ENCODE measurements around the gene IER3.
"Not testable (repeated sequence)": the region's sequence is repeated elsewhere in the genome, so short reads cannot be mapped to it uniquely, and the experiment has no call there.

Gene IER3

GRCh38 chr6:30726506-30727413 lies 17.6 kb downstream of the IER3 start:
- in situ Hi-C loops (cut with HindIII; ENCODE audit: low sequenced_read_pairs) = loop anchor here (25.0 kb wide), 1 partner anchor 161 kb away; the partner anchor contains the start of gene DDR1

GRCh38 chr6:30725713-30726505 lies 18.4 kb downstream of the IER3 start:
- in situ Hi-C loops (cut with HindIII; ENCODE audit: low sequenced_read_pairs) = loop anchor here (25.0 kb wide), 1 partner anchor 161 kb away; the partner anchor contains the start of gene DDR1

GRCh38 chr6:30724906-30725667 lies 19.3 kb downstream of the IER3 start:
- in situ Hi-C loops (cut with HindIII; ENCODE audit: low sequenced_read_pairs) = loop anchor here (25.0 kb wide), 1 partner anchor 162 kb away; the partner anchor contains the start of gene DDR1

- in situ Hi-C loops (cut with HindIII; ENCODE audit: low sequenced_read_pairs) = not testable (repeated sequence)
These were observed 20.3 kb downstream of the IER3 start for GRCh38 chr6:30723843-30724741.

- in situ Hi-C loops (cut with HindIII; ENCODE audit: low sequenced_read_pairs) = not testable (repeated sequence)
These were observed 21.0 kb downstream of the IER3 start for GRCh38 chr6:30723159-30723842.

- in situ Hi-C loops (cut with HindIII; ENCODE audit: low sequenced_read_pairs) = no loop called here
These were observed 21.9 kb downstream of the IER3 start for GRCh38 chr6:30722280-30723112.

GRCh38 chr6:30722025-30722279 lies 22.4 kb downstream of the IER3 start:
- in situ Hi-C loops (cut with HindIII; ENCODE audit: low sequenced_read_pairs) = not testable (repeated sequence)

- in situ Hi-C loops (cut with HindIII; ENCODE audit: low sequenced_read_pairs) = no loop called here
These were observed 22.9 kb downstream of the IER3 start for GRCh38 chr6:30721198-30722024.

GRCh38 chr6:30720738-30721197 lies 23.6 kb downstream of the IER3 start:
- in situ Hi-C loops (cut with HindIII; ENCODE audit: low sequenced_read_pairs) = no loop called here

GRCh38 chr6:30719791-30720737 lies 24.3 kb downstream of the IER3 start, which contains the start of gene TUBB:
TSS of gene TUBB (plus strand) at chr6:30720352. CDS start at chr6:30720507, 155 bp downstream.
- in situ Hi-C loops (cut with HindIII; ENCODE audit: low sequenced_read_pairs) = no loop called here

- in situ Hi-C loops (cut with HindIII; ENCODE audit: low sequenced_read_pairs) = no loop called here
These were observed 25.0 kb downstream of the IER3 start for GRCh38 chr6:30719356-30719755.

- in situ Hi-C loops (cut with HindIII; ENCODE audit: low sequenced_read_pairs) = not testable (repeated sequence)
These were observed 26.3 kb downstream of the IER3 start for GRCh38 chr6:30717845-30718720.

- in situ Hi-C loops (cut with HindIII; ENCODE audit: low sequenced_read_pairs) = no loop called here
These were observed 27.1 kb downstream of the IER3 start, which contains the start of gene MDC1 for GRCh38 chr6:30717129-30717844. TSS of gene MDC1 (minus strand) at chr6:30717281. CDS start at chr6:30715175, 2,106 bp downstream.

- in situ Hi-C loops (cut with HindIII; ENCODE audit: low sequenced_read_pairs) = no loop called here
These were observed 27.5 kb downstream of the IER3 start for GRCh38 chr6:30716879-30717128.

GRCh38 chr6:30714263-30714662 lies 30.1 kb downstream of the IER3 start:
- in situ Hi-C loops (cut with HindIII; ENCODE audit: low sequenced_read_pairs) = no loop called here

All from DLD1 (cell line).